MCF 10A (cell line): ENCODE results near the gene DNM3. TPM values are rescaled to one million over a fixed set of nuclear protein-coding genes. Genes with fewer than 3 reads are reported as not detected.

ENCODE experiments used
- BruUV-seq: library from RNA; stranded (reverse); fragments of 400-500 nt; replicated peaks from 2 replicates; lab custom pipeline; 2021; lab: Mats Ljungman, UMichigan
- CTCF ChIA-PET: fragments of 300-600 bp; sonication (Branson Sonifier 250); formaldehyde crosslinking; extraction: SDS; loops from one replicate; lab custom pipeline; 2021; ENCODE audit warnings: antibody characterized with exemption, inconsistent platforms; lab: Yijun Ruan, JAX
- POLR2A ChIA-PET: fragments of 300-600, 350-650 bp; sonication (Branson Sonifier 250); formaldehyde crosslinking; extraction: SDS; loops from one replicate; lab custom pipeline; 2020; ENCODE audit warnings: antibody characterized with exemption, inconsistent platforms; lab: Yijun Ruan, JAX
- DNase-seq: peaks from one replicate; pipeline ENCODE4 v3.0.0-alpha.2; 2018; ENCODE audit not compliant: unreplicated experiment
- H3K27ac Mint-ChIP-seq: one replicate; pipeline ENCODE4 v1.8.0; 2022; ENCODE audit warnings: mild to moderate bottlenecking, low read depth, mixed read lengths; ENCODE audit not compliant: unreplicated experiment
- H3K27me3 Mint-ChIP-seq: one replicate; pipeline ENCODE4 v1.8.0; 2022; ENCODE audit warnings: mixed read lengths; ENCODE audit not compliant: insufficient read depth, unreplicated experiment
- H3K36me3 Mint-ChIP-seq: one replicate; pipeline ENCODE4 v1.8.0; 2022; ENCODE audit warnings: mild to moderate bottlenecking, moderate library complexity, mixed read lengths; ENCODE audit not compliant: insufficient read depth, unreplicated experiment
- H3K4me1 Mint-ChIP-seq: one replicate; pipeline ENCODE4 v1.8.0; 2022; ENCODE audit warnings: mixed read lengths; ENCODE audit not compliant: insufficient read depth, unreplicated experiment
- H3K4me3 Mint-ChIP-seq: one replicate; pipeline ENCODE4 v1.8.0; 2022; ENCODE audit warnings: mild to moderate bottlenecking, moderate library complexity, mixed read lengths; ENCODE audit not compliant: unreplicated experiment
- H3K9me3 Mint-ChIP-seq: one replicate; pipeline ENCODE4 v1.8.0; 2022; ENCODE audit warnings: mixed read lengths; ENCODE audit not compliant: unreplicated experiment
- CTCF ChIP-seq: fragments of 200-600 bp; IDR thresholded peaks from one replicate; pipeline ENCODE4 v1.8.0; 2022; ENCODE audit warnings: antibody characterized with exemption, mild to moderate bottlenecking; ENCODE audit not compliant: unreplicated experiment
- intact Hi-C: fragments of 100-400 bp; cut with micrococcal nuclease; formaldehyde crosslinking; loops from 2 replicates; pipeline ENCODE4 v1.14.1; 2022
- total RNA-seq: library from RNA; stranded (reverse); gene quantifications from 2 replicates; pipeline ENCODE4 v1.2.3, GENCODE V29; 2022

Gene DNM3
- total RNA-seq, 1 experiment from 2014 or later, result 0.68 TPM

- H3K27me3 Mint-ChIP-seq, result no peaks in the 10 kb centered on the region
- H3K4me3 Mint-ChIP-seq, result no peak overlapping the region
- ChIA-PET POLR2A (interaction anchor here (0.8 to 1.1 kb wide), 5 partner anchors 103 to 253 kb away, joined by 3 to 4 read pairs (median 3); no protein-coding TSS in a partner anchor), CTCF (interaction anchor here (0.9 to 2.1 kb wide), 3 partner anchors 14 to 165 kb away, joined by 3 to 9 read pairs (median 4); no protein-coding TSS in a partner anchor)
- TF ChIP-seq CTCF, result no peak
- no TSS peak for BruUV-seq
- no peaks in the 10 kb centered on the region for H3K36me3 Mint-ChIP-seq
- DNase-seq, result no peak
- peak overlapping the region; percentile 5 for H3K27ac Mint-ChIP-seq
- H3K4me1 Mint-ChIP-seq, result peaks cover 18% of the 10 kb centered on the region
- intact Hi-C loops, result loop anchor here (2.0 to 5.0 kb wide), 2 partner anchors 102 to 144 kb away; no protein-coding TSS in a partner anchor
- peaks cover 11% of the 10 kb centered on the region for H3K9me3 Mint-ChIP-seq
Observed at GRCh38 chr1:172255223-172255560, 413.9 kb downstream of the DNM3 start.

GRCh38 chr1:172265905-172266304 is 424.6 kb downstream of the DNM3 start:
- ChIA-PET POLR2A (no interaction called here), CTCF (interaction anchor here (1.3 kb wide), 1 partner anchor 175 kb away, joined by 3 read pairs; no protein-coding TSS in a partner anchor)
- no peaks in the 10 kb centered on the region for H3K27me3 Mint-ChIP-seq
- H3K36me3 Mint-ChIP-seq, result no peaks in the 10 kb centered on the region
- intact Hi-C loops, result loop anchor here (5.0 kb wide), 1 partner anchor 174 kb away; no protein-coding TSS in a partner anchor
- H3K27ac Mint-ChIP-seq, result no peak overlapping the region
- no peak for TF ChIP-seq CTCF
- no peak for DNase-seq
- no TSS peak for BruUV-seq
- peaks cover 16% of the 10 kb centered on the region for H3K4me1 Mint-ChIP-seq
- no peak overlapping the region for H3K4me3 Mint-ChIP-seq
- peaks cover 4% of the 10 kb centered on the region for H3K9me3 Mint-ChIP-seq

GRCh38 chr1:172266528-172267174 is 425.4 kb downstream of the DNM3 start:
- TF ChIP-seq CTCF, result no peak
- H3K27me3 Mint-ChIP-seq, result no peaks in the 10 kb centered on the region
- intact Hi-C loops, result loop anchor here (5.0 kb wide), 1 partner anchor 174 kb away; no protein-coding TSS in a partner anchor
- H3K9me3 Mint-ChIP-seq, result no peaks in the 10 kb centered on the region
- no TSS peak for BruUV-seq
- CTCF ChIA-PET, result interaction anchor here (1.3 kb wide), 1 partner anchor 176 kb away, joined by 3 read pairs; no protein-coding TSS in a partner anchor
- no peak overlapping the region for H3K4me3 Mint-ChIP-seq
- DNase-seq, result no peak
- POLR2A ChIA-PET, result no interaction called here
- peaks cover 16% of the 10 kb centered on the region for H3K4me1 Mint-ChIP-seq
- no peak overlapping the region for H3K27ac Mint-ChIP-seq
- H3K36me3 Mint-ChIP-seq, result no peaks in the 10 kb centered on the region

- intact Hi-C loops, result loop anchor here (5.0 kb wide), 1 partner anchor 176 kb away; no protein-coding TSS in a partner anchor
- ChIA-PET POLR2A (interaction anchor here (2.1 kb wide), 1 partner anchor 19 kb away, joined by 8 read pairs; no protein-coding TSS in a partner anchor), CTCF (interaction anchor here (0.7 kb wide), 1 partner anchor 124 kb away, joined by 3 read pairs; no protein-coding TSS in a partner anchor)
- Mint-ChIP-seq H3K36me3 (no peaks in the 10 kb centered on the region), H3K4me1 (peaks cover 18% of the 10 kb centered on the region), H3K9me3 (no peaks in the 10 kb centered on the region), H3K4me3 (no peak overlapping the region), H3K27ac (peak overlapping the region; percentile 0), H3K27me3 (no peaks in the 10 kb centered on the region)
- TF ChIP-seq CTCF, result no peak
- no TSS peak for BruUV-seq
- DNase-seq, result peak; percentile 22
Observed at GRCh38 chr1:172268237-172268636, 426.9 kb downstream of the DNM3 start.
